ENCODE results near the gene MIER3. TPM values are rescaled to one million over a fixed set of nuclear protein-coding genes. Genes with fewer than 3 reads are reported as not detected.

Gene MIER3
- polyA plus RNA-seq, 1 of the 3 experiments (the other 2 are of a cell fraction), result 3.8 TPM

DNA sequence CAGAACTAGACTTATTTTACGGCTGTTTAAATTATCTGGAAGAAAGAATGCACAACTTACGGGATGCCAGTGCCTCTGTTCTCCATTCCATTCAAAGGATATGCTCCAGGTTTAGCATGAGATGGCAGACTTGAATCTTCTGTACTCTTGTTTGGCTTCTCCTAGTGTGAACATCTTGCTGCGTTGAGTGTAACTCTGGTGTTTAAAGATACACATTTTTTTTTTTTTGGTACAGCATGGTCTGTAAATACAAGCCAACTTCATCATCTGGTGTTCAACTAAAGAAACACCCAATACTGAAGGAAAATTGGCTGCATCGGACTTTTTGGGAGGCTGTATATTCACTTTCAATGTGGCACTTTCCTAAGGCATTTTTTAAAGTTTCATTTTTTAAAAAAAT lies 7.4 kb upstream of the MIER3 start:
- Histone ChIP-seq H2AFZ (ENCODE audit: low read depth) (no peak overlapping the region), H4K20me1 (ENCODE audit: insufficient read depth) (no peaks in the 10 kb centered on the region), H3K9me2 (no peaks in the 10 kb centered on the region), H3K27ac (ENCODE audit: low read depth in 2 of 2, low read length in 1 of 2) (no peak overlapping the region), H3K36me3 (replicated peaks in 1 of 2; ENCODE audit: control insufficient read depth in 1 of 2, insufficient read depth in 2 of 2, low read length in 1 of 2) (no peaks in the 10 kb centered on the region), H3K9ac (no peak overlapping the region), H3K27me3 (ENCODE audit: insufficient read depth) (peaks cover 33% of the 10 kb centered on the region; the same call in 1 of the 2 replicates), H3K4me3 (ENCODE audit: low read depth in 2 of 2, low read length in 1 of 2) (no peak overlapping the region), H3K4me1 (ENCODE audit: control insufficient read depth in 1 of 2, insufficient read depth in 2 of 2, low read depth in 1 of 2, low read length in 1 of 2) (peaks cover 0 to 5% of the 10 kb centered on the region in 2 experiments; a peak in 2 of 4 replicates), H3K79me2 (ENCODE audit: insufficient read depth) (no peaks in the 10 kb centered on the region), H3F3A (replicated peaks; ENCODE audit: insufficient read depth) (no peaks in the 10 kb centered on the region), H3K4me2 (no peak overlapping the region), H3K9me3 (no peaks in the 10 kb centered on the region)
- ChIA-PET POLR2A (no interaction called here), CTCF (interaction anchor here (1.1 to 1.8 kb wide), 2 partner anchors 9 to 16 kb away, joined by 3 to 4 read pairs; no protein-coding TSS in a partner anchor)
- no peak for DNase-seq
- no peak for TF ChIP-seq ELF1 (IDR thresholded peaks at IDR 0.05)
- TF ChIP-seq, protein P1, sequence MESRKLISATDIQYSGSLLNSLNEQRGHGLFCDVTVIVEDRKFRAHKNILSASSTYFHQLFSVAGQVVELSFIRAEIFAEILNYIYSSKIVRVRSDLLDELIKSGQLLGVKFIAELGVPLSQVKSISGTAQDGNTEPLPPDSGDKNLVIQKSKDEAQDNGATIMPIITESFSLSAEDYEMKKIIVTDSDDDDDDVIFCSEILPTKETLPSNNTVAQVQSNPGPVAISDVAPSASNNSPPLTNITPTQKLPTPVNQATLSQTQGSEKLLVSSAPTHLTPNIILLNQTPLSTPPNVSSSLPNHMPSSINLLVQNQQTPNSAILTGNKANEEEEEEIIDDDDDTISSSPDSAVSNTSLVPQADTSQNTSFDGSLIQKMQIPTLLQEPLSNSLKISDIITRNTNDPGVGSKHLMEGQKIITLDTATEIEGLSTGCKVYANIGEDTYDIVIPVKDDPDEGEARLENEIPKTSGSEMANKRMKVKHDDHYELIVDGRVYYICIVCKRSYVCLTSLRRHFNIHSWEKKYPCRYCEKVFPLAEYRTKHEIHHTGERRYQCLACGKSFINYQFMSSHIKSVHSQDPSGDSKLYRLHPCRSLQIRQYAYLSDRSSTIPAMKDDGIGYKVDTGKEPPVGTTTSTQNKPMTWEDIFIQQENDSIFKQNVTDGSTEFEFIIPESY (IDR thresholded peaks at IDR 0.05; ENCODE audit: borderline replicate concordance, low read depth), result no peak
- no peak for TF ChIP-seq MEF2A (IDR thresholded peaks at IDR 0.05; ENCODE audit: borderline replicate concordance, low read depth)
- no peak for TF ChIP-seq TAF1 (IDR thresholded peaks at IDR 0.05; ENCODE audit: borderline replicate concordance, low read depth, low read length)
- TF ChIP-seq TCF12 (IDR thresholded peaks at IDR 0.05), result no peak
- TF ChIP-seq, protein P2, sequence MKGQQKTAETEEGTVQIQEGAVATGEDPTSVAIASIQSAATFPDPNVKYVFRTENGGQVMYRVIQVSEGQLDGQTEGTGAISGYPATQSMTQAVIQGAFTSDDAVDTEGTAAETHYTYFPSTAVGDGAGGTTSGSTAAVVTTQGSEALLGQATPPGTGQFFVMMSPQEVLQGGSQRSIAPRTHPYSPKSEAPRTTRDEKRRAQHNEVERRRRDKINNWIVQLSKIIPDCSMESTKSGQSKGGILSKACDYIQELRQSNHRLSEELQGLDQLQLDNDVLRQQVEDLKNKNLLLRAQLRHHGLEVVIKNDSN (IDR thresholded peaks at IDR 0.05; ENCODE audit: borderline replicate concordance, low read depth), result no peak
- TF ChIP-seq, protein P3, sequence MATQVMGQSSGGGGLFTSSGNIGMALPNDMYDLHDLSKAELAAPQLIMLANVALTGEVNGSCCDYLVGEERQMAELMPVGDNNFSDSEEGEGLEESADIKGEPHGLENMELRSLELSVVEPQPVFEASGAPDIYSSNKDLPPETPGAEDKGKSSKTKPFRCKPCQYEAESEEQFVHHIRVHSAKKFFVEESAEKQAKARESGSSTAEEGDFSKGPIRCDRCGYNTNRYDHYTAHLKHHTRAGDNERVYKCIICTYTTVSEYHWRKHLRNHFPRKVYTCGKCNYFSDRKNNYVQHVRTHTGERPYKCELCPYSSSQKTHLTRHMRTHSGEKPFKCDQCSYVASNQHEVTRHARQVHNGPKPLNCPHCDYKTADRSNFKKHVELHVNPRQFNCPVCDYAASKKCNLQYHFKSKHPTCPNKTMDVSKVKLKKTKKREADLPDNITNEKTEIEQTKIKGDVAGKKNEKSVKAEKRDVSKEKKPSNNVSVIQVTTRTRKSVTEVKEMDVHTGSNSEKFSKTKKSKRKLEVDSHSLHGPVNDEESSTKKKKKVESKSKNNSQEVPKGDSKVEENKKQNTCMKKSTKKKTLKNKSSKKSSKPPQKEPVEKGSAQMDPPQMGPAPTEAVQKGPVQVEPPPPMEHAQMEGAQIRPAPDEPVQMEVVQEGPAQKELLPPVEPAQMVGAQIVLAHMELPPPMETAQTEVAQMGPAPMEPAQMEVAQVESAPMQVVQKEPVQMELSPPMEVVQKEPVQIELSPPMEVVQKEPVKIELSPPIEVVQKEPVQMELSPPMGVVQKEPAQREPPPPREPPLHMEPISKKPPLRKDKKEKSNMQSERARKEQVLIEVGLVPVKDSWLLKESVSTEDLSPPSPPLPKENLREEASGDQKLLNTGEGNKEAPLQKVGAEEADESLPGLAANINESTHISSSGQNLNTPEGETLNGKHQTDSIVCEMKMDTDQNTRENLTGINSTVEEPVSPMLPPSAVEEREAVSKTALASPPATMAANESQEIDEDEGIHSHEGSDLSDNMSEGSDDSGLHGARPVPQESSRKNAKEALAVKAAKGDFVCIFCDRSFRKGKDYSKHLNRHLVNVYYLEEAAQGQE (IDR thresholded peaks at IDR 0.05; ENCODE audit: low read depth, low read length), result no peak
- TF ChIP-seq MXI1 (IDR thresholded peaks at IDR 0.05; ENCODE audit: low read depth, low read length), result no peak
- no peak for TF ChIP-seq SMC3 (IDR thresholded peaks at IDR 0.05; ENCODE audit: low read depth, low read length)
- 57% methylated on average over 4 of the region's 4 CpGs for WGBS (ENCODE audit: low lambda C conversion rate)

DNA sequence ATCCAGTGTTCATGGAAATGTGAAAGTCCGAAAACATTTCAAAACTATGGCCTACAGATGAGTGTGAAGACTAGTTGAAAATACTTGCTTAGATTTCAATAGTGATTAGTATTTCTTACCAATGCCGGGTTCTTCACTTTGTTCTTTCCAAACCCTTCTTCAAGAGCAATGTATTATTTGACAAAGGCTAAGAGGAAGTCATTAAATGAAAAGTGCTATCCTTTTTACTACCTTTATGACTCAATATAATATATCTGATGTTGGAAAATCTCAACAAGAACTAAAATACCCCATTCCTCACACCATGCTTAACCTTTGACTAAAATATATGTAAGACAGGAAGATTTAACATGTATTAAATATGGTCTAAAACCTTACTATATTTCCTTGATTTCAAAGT lies 6.7 kb upstream of the MIER3 start:
- no peaks in the 10 kb centered on the region for H3K36me3 ChIP-seq (replicated peaks in 1 of 2; ENCODE audit: control insufficient read depth in 1 of 2, insufficient read depth in 2 of 2, low read length in 1 of 2)
- no peaks in the 10 kb centered on the region for H3K9me3 ChIP-seq
- H3K4me3 ChIP-seq (ENCODE audit: low read depth in 2 of 2, low read length in 1 of 2), result no peak overlapping the region
- H3K4me1 ChIP-seq (ENCODE audit: control insufficient read depth in 1 of 2, insufficient read depth in 2 of 2, low read depth in 1 of 2, low read length in 1 of 2), result peaks cover 0 to 5% of the 10 kb centered on the region in 2 experiments; a peak in 2 of 4 replicates
- DNase-seq, result no peak
- no peaks in the 10 kb centered on the region for H3K9me2 ChIP-seq
- ChIA-PET CTCF (no interaction called here), POLR2A (no interaction called here)
- H3K9ac ChIP-seq, result no peak overlapping the region
- H3K27ac ChIP-seq (ENCODE audit: low read depth in 2 of 2, low read length in 1 of 2), result no peak overlapping the region
- H3K27me3 ChIP-seq (ENCODE audit: insufficient read depth), result peaks cover 29% of the 10 kb centered on the region; the same call in 1 of the 2 replicates
- 76% methylated on average over 2 of the region's 2 CpGs for whole genome bisulfite sequencing (ENCODE audit: low lambda C conversion rate)
- H4K20me1 ChIP-seq (ENCODE audit: insufficient read depth), result no peaks in the 10 kb centered on the region
- no peaks in the 10 kb centered on the region for H3F3A ChIP-seq (replicated peaks; ENCODE audit: insufficient read depth)
- no peaks in the 10 kb centered on the region for H3K79me2 ChIP-seq (ENCODE audit: insufficient read depth)
- no peak overlapping the region for H3K4me2 ChIP-seq
- no peak overlapping the region for H2AFZ ChIP-seq (ENCODE audit: low read depth)
- no peak for TF ChIP-seq TAF1 (IDR thresholded peaks at IDR 0.05; ENCODE audit: borderline replicate concordance, low read depth, low read length)
- TF ChIP-seq, protein P1 (IDR thresholded peaks at IDR 0.05; ENCODE audit: borderline replicate concordance, low read depth), result no peak
- TF ChIP-seq EP300 (IDR thresholded peaks at IDR 0.05; ENCODE audit: borderline replicate concordance in 1 of 2, low read depth in 1 of 2, low read length in 1 of 2), result no peak
- TF ChIP-seq RCOR1 (IDR thresholded peaks at IDR 0.05; ENCODE audit: low read length), result no peak
- no peak for TF ChIP-seq RFX5 (IDR thresholded peaks at IDR 0.05; ENCODE audit: low read length)
- TF ChIP-seq, protein P4, sequence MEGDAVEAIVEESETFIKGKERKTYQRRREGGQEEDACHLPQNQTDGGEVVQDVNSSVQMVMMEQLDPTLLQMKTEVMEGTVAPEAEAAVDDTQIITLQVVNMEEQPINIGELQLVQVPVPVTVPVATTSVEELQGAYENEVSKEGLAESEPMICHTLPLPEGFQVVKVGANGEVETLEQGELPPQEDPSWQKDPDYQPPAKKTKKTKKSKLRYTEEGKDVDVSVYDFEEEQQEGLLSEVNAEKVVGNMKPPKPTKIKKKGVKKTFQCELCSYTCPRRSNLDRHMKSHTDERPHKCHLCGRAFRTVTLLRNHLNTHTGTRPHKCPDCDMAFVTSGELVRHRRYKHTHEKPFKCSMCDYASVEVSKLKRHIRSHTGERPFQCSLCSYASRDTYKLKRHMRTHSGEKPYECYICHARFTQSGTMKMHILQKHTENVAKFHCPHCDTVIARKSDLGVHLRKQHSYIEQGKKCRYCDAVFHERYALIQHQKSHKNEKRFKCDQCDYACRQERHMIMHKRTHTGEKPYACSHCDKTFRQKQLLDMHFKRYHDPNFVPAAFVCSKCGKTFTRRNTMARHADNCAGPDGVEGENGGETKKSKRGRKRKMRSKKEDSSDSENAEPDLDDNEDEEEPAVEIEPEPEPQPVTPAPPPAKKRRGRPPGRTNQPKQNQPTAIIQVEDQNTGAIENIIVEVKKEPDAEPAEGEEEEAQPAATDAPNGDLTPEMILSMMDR (IDR thresholded peaks at IDR 0.05), result no peak
- TF ChIP-seq, protein P2 (IDR thresholded peaks at IDR 0.05; ENCODE audit: borderline replicate concordance, low read depth), result no peak
- no peak for TF ChIP-seq FOSL2 (IDR thresholded peaks at IDR 0.05; ENCODE audit: borderline replicate concordance, low read depth)
